ENCODE measurements around the gene PLIN4.

GRCh38 chr19:4503132-4503824 is 15.0 kb downstream of the PLIN4 start:
- TF ChIP-seq GLIS3 (CRISPR knock-in tag; IDR thresholded peaks at IDR 0.05) (no peak), ZC3H10 (CRISPR knock-in tag; IDR thresholded peaks at IDR 0.05) (no peak), PATZ1 (CRISPR knock-in tag; IDR thresholded peaks at IDR 0.05; ENCODE audit: borderline replicate concordance) (no peak), ZFP30 (CRISPR knock-in tag; IDR thresholded peaks at IDR 0.05) (no peak), POU6F1 (CRISPR knock-in tag; IDR thresholded peaks at IDR 0.05; ENCODE audit: borderline replicate concordance, low read depth) (no peak), CSRNP3 (CRISPR knock-in tag; IDR thresholded peaks at IDR 0.05) (no peak)
